ENCODE data around the gene TAS1R1. TPM values are rescaled to one million over a fixed set of nuclear protein-coding genes. Genes with fewer than 3 reads are reported as not detected.

TAS1R1 gene
- polyA plus RNA-seq, 2 of the 4 experiments (the other 2 are of a cell fraction): not detected

DNA sequence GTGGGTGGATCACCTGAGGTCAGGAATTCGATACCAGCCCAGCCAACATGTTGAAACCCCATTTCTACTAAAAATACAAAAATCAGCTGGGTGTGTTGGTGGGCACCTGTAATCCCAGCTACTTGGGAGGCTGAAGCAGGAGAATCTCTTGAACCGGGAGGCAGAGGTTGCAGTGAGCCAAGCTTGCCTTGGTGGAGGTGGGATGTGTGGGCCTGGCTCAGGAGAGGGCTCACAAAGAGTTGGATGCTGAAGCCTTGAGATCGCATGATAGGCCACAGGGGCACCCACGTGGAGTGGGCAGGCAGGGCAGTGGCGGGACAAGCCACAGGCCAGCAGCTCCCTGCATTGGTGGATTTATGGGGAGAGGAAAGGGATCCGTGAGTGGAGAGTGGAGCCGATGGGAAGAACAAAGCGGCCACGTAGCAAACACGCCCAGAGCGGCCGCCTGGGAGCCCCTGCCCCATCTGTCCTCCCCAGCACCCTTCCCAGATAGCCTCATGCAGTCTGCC is 73.9 kb downstream of the TAS1R1 start:
- Histone ChIP-seq H3K27ac (no peak overlapping the region), H3K9me3 (no peaks in the 10 kb centered on the region), H3K4me2 (no peak overlapping the region), H3K4me1 (peaks cover 12% of the 10 kb centered on the region; the same call in 2 of the 3 replicates), H3K4me3 (no peak overlapping the region)
- DNase-seq (ENCODE audit: low read depth in 1 of 2, low spot score in 1 of 2) (no peak), FAIRE-seq (no peak), ATAC-seq (no peak)
- WGBS (ENCODE audit: missing lambda C conversion rate): 92% methylated on average over 12 of the region's 12 CpGs
- POLR2A ChIA-PET: no interaction called here
- CTCF ChIA-PET: no interaction called here
- TF ChIP-seq CBX2 (IDR thresholded peaks at IDR 0.05; ENCODE audit: borderline replicate concordance, low read depth) (no peak), MAZ (IDR thresholded peaks at IDR 0.05; ENCODE audit: borderline replicate concordance, low read depth, low read length) (no peak), FOXS1 (CRISPR knock-in tag; IDR thresholded peaks at IDR 0.05) (no peak), HDAC2 (IDR thresholded peaks at IDR 0.05) (no peak), FOSL2 (IDR thresholded peaks at IDR 0.05) (no peak), FOSL2 (CRISPR knock-in tag; IDR thresholded peaks at IDR 0.05) (no peak), ESRRA (IDR thresholded peaks at IDR 0.05; ENCODE audit: borderline replicate concordance, low read length) (no peak), RAD21 (conservative IDR thresholded peaks at IDR 0.05 in 1 of 2, IDR thresholded peaks at IDR 0.05 in 1 of 2) (no peak), HOXB13 (CRISPR knock-in tag; IDR thresholded peaks at IDR 0.05; ENCODE audit: low read depth) (no peak), EHF (CRISPR knock-in tag; IDR thresholded peaks at IDR 0.05) (no peak), ZNF302 (CRISPR knock-in tag; IDR thresholded peaks at IDR 0.05) (no peak)
- TF ChIP-seq, protein P1, sequence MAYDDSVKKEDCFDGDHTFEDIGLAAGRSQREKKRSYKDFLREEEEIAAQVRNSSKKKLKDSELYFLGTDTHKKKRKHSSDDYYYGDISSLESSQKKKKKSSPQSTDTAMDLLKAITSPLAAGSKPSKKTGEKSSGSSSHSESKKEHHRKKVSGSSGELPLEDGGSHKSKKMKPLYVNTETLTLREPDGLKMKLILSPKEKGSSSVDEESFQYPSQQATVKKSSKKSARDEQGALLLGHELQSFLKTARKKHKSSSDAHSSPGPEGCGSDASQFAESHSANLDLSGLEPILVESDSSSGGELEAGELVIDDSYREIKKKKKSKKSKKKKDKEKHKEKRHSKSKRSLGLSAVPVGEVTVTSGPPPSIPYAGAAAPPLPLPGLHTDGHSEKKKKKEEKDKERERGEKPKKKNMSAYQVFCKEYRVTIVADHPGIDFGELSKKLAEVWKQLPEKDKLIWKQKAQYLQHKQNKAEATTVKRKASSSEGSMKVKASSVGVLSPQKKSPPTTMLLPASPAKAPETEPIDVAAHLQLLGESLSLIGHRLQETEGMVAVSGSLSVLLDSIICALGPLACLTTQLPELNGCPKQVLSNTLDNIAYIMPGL (CRISPR knock-in tag; IDR thresholded peaks at IDR 0.05; ENCODE audit: borderline replicate concordance): no peak
- TF ChIP-seq, protein P2, sequence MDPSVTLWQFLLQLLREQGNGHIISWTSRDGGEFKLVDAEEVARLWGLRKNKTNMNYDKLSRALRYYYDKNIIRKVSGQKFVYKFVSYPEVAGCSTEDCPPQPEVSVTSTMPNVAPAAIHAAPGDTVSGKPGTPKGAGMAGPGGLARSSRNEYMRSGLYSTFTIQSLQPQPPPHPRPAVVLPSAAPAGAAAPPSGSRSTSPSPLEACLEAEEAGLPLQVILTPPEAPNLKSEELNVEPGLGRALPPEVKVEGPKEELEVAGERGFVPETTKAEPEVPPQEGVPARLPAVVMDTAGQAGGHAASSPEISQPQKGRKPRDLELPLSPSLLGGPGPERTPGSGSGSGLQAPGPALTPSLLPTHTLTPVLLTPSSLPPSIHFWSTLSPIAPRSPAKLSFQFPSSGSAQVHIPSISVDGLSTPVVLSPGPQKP (IDR thresholded peaks at IDR 0.05; ENCODE audit: low read depth, low read length): no peak

Small RNA genes lying within 50 kb of the gene (small RNA-seq; reads per million reads assigned to genes)
- gene RNU6-731P: 0 reads per million in 6 experiments

Other genes with a start within 250 kb of the TAS1R1 start
- gene ACOT7, start 161.5 kb upstream of the TAS1R1 start, polyA plus RNA-seq (2011; rRNA removed): 49.6 and 50.9 TPM in 2 replicates
- gene ACOT7, start 161.5 kb upstream of the TAS1R1 start, polyA plus RNA-seq (2017; fragmentation: RNase III; extraction: RNeasy Plus Mini Kit Qiagen cat#74134 plus additional on column Dnase treatment): 46.1 to 53.6 TPM (median 48.0 TPM) in 3 replicates
- gene HES2, start 135.4 kb upstream of the TAS1R1 start, polyA plus RNA-seq (2011; rRNA removed): 1.8 and 2.0 TPM in 2 replicates
- 0.75 to 1.3 TPM (median 0.79 TPM) in 3 replicates for gene HES2, start 135.4 kb upstream of the TAS1R1 start, polyA plus RNA-seq (2017; fragmentation: RNase III; extraction: RNeasy Plus Mini Kit Qiagen cat#74134 plus additional on column Dnase treatment)
- gene ESPN, start 130.5 kb upstream of the TAS1R1 start, polyA plus RNA-seq (2011; rRNA removed): 0.13 and 0.22 TPM in 2 replicates
- 0.17 to 0.28 TPM (median 0.18 TPM) in 3 replicates for gene ESPN, start 130.5 kb upstream of the TAS1R1 start, polyA plus RNA-seq (2017; fragmentation: RNase III; extraction: RNeasy Plus Mini Kit Qiagen cat#74134 plus additional on column Dnase treatment)
- gene TNFRSF25, start 89.1 kb upstream of the TAS1R1 start, polyA plus RNA-seq (2011; rRNA removed): 0.65 and 0.85 TPM in 2 replicates
- gene TNFRSF25, start 89.1 kb upstream of the TAS1R1 start, polyA plus RNA-seq (2017; fragmentation: RNase III; extraction: RNeasy Plus Mini Kit Qiagen cat#74134 plus additional on column Dnase treatment): 3.0 to 4.5 TPM (median 3.4 TPM) in 3 replicates
- 0.75 and 0.84 TPM in 2 replicates for gene PLEKHG5, start 63.6 kb upstream of the TAS1R1 start, polyA plus RNA-seq (2011; rRNA removed)
- gene PLEKHG5, start 63.6 kb upstream of the TAS1R1 start, polyA plus RNA-seq (2017; fragmentation: RNase III; extraction: RNeasy Plus Mini Kit Qiagen cat#74134 plus additional on column Dnase treatment): 2.4 to 3.4 TPM (median 3.1 TPM) in 3 replicates
- 19.0 and 19.3 TPM in 2 replicates for gene NOL9, start 794 bp upstream of the TAS1R1 start, polyA plus RNA-seq (2011; rRNA removed)
- 4.4 to 6.4 TPM (median 4.8 TPM) in 3 replicates for gene NOL9, start 794 bp upstream of the TAS1R1 start, polyA plus RNA-seq (2017; fragmentation: RNase III; extraction: RNeasy Plus Mini Kit Qiagen cat#74134 plus additional on column Dnase treatment)
- gene ZBTB48, start 24.7 kb downstream of the TAS1R1 start, polyA plus RNA-seq (2011; rRNA removed): 5.8 and 8.0 TPM in 2 replicates
- 11.3 to 13.4 TPM (median 13.1 TPM) in 3 replicates for gene ZBTB48, start 24.7 kb downstream of the TAS1R1 start, polyA plus RNA-seq (2017; fragmentation: RNase III; extraction: RNeasy Plus Mini Kit Qiagen cat#74134 plus additional on column Dnase treatment)
- gene KLHL21, start 47.6 kb downstream of the TAS1R1 start, polyA plus RNA-seq (2011; rRNA removed): 3.3 and 3.5 TPM in 2 replicates
- gene KLHL21, start 47.6 kb downstream of the TAS1R1 start, polyA plus RNA-seq (2017; fragmentation: RNase III; extraction: RNeasy Plus Mini Kit Qiagen cat#74134 plus additional on column Dnase treatment): 9.2 to 10.5 TPM (median 10.2 TPM) in 3 replicates
- 4.3 TPM in 2 replicates for gene PHF13, start 58.4 kb downstream of the TAS1R1 start, polyA plus RNA-seq (2011; rRNA removed)
- gene PHF13, start 58.4 kb downstream of the TAS1R1 start, polyA plus RNA-seq (2017; fragmentation: RNase III; extraction: RNeasy Plus Mini Kit Qiagen cat#74134 plus additional on column Dnase treatment): 8.9 to 10.5 TPM (median 10.4 TPM) in 3 replicates
- gene THAP3, start 69.6 kb downstream of the TAS1R1 start, polyA plus RNA-seq (2011; rRNA removed): 6.5 and 7.2 TPM in 2 replicates
- gene THAP3, start 69.6 kb downstream of the TAS1R1 start, polyA plus RNA-seq (2017; fragmentation: RNase III; extraction: RNeasy Plus Mini Kit Qiagen cat#74134 plus additional on column Dnase treatment): 10.8 to 12.5 TPM (median 12.0 TPM) in 3 replicates
- 29.9 and 35.7 TPM in 2 replicates for gene DNAJC11, start 146.5 kb downstream of the TAS1R1 start, polyA plus RNA-seq (2011; rRNA removed)
- gene DNAJC11, start 146.5 kb downstream of the TAS1R1 start, polyA plus RNA-seq (2017; fragmentation: RNase III; extraction: RNeasy Plus Mini Kit Qiagen cat#74134 plus additional on column Dnase treatment): 48.5 to 56.0 TPM (median 50.0 TPM) in 3 replicates
- 48.7 and 58.8 TPM in 2 replicates for gene CAMTA1, start 230.1 kb downstream of the TAS1R1 start, polyA plus RNA-seq (2011; rRNA removed)
- 63.3 to 75.0 TPM (median 73.5 TPM) in 3 replicates for gene CAMTA1, start 230.1 kb downstream of the TAS1R1 start, polyA plus RNA-seq (2017; fragmentation: RNase III; extraction: RNeasy Plus Mini Kit Qiagen cat#74134 plus additional on column Dnase treatment)

Measured in A549 (cell line).